Adrenal gland (tissue), 5 donors: Measurements from ENCODE around the gene SCNN1B.

Experiments
- POLR2A ChIP-seq, 2 donors: fragments of 450-650 bp; IDR thresholded peaks; one replicate each; pipeline ENCODE4 v1.6.1; 2017; ENCODE audit warnings: antibody characterized with exemption in 2 of 2, mild to moderate bottlenecking in 2 of 2, moderate library complexity in 1 of 2
- TF ChIP-seq, protein P1 (sequence below), 6 experiments: fragments of 450-650 bp in 4 of 6; fragments of 200-600 bp in 2 of 6; sonication (generic) in 1 of 6; IDR thresholded peaks; 1 replicate in 5 of 6; 2 replicates in 1 of 6; pipeline versions ENCODE4 v1.5.1 to v1.8.0; 2016 to 2021; ENCODE audit warnings: antibody characterized with exemption in 6 of 6, mild to moderate bottlenecking in 2 of 6, moderate library complexity in 1 of 6
- donor health status: DM: no; HTN: no; CAD: no.

DNA sequence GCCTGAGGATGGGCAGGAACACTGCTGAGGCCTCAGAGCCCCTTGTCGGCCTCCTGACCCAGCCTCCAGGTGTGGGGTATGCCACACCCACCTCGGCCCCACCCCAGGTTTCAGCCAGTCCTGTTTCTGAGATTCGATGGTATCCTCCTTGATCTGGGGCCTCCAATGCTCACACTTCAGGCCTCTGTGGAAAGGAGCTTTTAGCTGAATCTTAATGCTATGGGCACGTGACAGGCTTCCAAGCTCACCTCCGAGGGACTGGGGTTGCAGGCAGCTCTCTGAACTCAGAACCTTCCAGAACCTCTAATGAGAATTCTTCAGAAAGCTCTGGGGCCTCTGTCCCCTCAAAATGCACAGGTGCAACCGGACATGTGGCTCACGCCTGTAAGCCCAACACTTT is 54.8 kb downstream of the SCNN1B start:
- no peak for TF ChIP-seq POLR2A (IDR thresholded peaks at IDR 0.05)
- TF ChIP-seq, protein P1, sequence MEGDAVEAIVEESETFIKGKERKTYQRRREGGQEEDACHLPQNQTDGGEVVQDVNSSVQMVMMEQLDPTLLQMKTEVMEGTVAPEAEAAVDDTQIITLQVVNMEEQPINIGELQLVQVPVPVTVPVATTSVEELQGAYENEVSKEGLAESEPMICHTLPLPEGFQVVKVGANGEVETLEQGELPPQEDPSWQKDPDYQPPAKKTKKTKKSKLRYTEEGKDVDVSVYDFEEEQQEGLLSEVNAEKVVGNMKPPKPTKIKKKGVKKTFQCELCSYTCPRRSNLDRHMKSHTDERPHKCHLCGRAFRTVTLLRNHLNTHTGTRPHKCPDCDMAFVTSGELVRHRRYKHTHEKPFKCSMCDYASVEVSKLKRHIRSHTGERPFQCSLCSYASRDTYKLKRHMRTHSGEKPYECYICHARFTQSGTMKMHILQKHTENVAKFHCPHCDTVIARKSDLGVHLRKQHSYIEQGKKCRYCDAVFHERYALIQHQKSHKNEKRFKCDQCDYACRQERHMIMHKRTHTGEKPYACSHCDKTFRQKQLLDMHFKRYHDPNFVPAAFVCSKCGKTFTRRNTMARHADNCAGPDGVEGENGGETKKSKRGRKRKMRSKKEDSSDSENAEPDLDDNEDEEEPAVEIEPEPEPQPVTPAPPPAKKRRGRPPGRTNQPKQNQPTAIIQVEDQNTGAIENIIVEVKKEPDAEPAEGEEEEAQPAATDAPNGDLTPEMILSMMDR (IDR thresholded peaks at IDR 0.05): no peak
